DMS153 treated with DMSO at 0.1 percent for 48 hours (cell line): ENCODE results near the gene LGR6.

Source experiments
- DNase-seq: peaks from one replicate; lab custom pipeline; 2025; ENCODE audit not compliant: unreplicated experiment; lab: John Stamatoyannopoulos, UW

LGR6 gene

GRCh38 chr1:202367271-202367670 is 173.7 kb downstream of the LGR6 start:
- no peak for DNase-seq
